HL-60 (cell line): ENCODE results near the gene MPPE1.

Experiments used
- DNase-seq, 2 experiments: peaks; one replicate each; pipeline ENCODE4 v3.0.0-alpha.2; 2010 to 2020; ENCODE audit warnings: low read depth in 1 of 2, low spot score in 1 of 2
- H3K27ac ChIP-seq: fragments of 250-450 bp; sonication (Bioruptor Pico); replicated peaks from 2 replicates; pipeline ENCODE4 v1.5.1; 2020; ENCODE audit warnings: mild to moderate bottlenecking, moderate library complexity
- H3K27me3 ChIP-seq: fragments of 250-450 bp; sonication (Bioruptor Pico); 2 replicates; pipeline ENCODE4 v1.5.1; 2021; ENCODE audit warnings: mild to moderate bottlenecking, moderate library complexity; ENCODE audit not compliant: insufficient read depth, poor library complexity, severe bottlenecking
- H3K4me3 ChIP-seq: replicated peaks from 2 replicates; pipeline ENCODE4 v1.5.1; 2011; ENCODE audit warnings: mild to moderate bottlenecking, control low read depth, low read length; ENCODE audit not compliant: insufficient read depth
- GABPA ChIP-seq: IDR thresholded peaks from 2 replicates; pipeline ENCODE4 v1.6.1; 2012; ENCODE audit warnings: low read depth
- POLR2AphosphoS5 ChIP-seq: IDR thresholded peaks from 2 replicates; pipeline ENCODE4 v1.6.1; 2012; ENCODE audit warnings: low read depth
- SPI1 ChIP-seq: IDR thresholded peaks from 2 replicates; pipeline ENCODE4 v1.6.1; 2012; ENCODE audit warnings: low read depth, mild to moderate bottlenecking, borderline replicate concordance
- TF ChIP-seq, protein P1 (sequence below): IDR thresholded peaks from 2 replicates; pipeline ENCODE4 v1.6.1; 2012; ENCODE audit warnings: low read depth; ENCODE audit not compliant: insufficient replicate concordance
- TF ChIP-seq, protein P2 (sequence below): IDR thresholded peaks from one replicate; pipeline ENCODE4 v1.5.1; 2011; ENCODE audit warnings: low read length, control low read depth, inconsistent platforms; ENCODE audit not compliant: insufficient read depth

The MPPE1 gene

GRCh38 chr18:11847811-11848210 lies 60.3 kb downstream of the MPPE1 start:
- TF ChIP-seq, protein P1, sequence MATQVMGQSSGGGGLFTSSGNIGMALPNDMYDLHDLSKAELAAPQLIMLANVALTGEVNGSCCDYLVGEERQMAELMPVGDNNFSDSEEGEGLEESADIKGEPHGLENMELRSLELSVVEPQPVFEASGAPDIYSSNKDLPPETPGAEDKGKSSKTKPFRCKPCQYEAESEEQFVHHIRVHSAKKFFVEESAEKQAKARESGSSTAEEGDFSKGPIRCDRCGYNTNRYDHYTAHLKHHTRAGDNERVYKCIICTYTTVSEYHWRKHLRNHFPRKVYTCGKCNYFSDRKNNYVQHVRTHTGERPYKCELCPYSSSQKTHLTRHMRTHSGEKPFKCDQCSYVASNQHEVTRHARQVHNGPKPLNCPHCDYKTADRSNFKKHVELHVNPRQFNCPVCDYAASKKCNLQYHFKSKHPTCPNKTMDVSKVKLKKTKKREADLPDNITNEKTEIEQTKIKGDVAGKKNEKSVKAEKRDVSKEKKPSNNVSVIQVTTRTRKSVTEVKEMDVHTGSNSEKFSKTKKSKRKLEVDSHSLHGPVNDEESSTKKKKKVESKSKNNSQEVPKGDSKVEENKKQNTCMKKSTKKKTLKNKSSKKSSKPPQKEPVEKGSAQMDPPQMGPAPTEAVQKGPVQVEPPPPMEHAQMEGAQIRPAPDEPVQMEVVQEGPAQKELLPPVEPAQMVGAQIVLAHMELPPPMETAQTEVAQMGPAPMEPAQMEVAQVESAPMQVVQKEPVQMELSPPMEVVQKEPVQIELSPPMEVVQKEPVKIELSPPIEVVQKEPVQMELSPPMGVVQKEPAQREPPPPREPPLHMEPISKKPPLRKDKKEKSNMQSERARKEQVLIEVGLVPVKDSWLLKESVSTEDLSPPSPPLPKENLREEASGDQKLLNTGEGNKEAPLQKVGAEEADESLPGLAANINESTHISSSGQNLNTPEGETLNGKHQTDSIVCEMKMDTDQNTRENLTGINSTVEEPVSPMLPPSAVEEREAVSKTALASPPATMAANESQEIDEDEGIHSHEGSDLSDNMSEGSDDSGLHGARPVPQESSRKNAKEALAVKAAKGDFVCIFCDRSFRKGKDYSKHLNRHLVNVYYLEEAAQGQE = no peak
- TF ChIP-seq, protein P2, sequence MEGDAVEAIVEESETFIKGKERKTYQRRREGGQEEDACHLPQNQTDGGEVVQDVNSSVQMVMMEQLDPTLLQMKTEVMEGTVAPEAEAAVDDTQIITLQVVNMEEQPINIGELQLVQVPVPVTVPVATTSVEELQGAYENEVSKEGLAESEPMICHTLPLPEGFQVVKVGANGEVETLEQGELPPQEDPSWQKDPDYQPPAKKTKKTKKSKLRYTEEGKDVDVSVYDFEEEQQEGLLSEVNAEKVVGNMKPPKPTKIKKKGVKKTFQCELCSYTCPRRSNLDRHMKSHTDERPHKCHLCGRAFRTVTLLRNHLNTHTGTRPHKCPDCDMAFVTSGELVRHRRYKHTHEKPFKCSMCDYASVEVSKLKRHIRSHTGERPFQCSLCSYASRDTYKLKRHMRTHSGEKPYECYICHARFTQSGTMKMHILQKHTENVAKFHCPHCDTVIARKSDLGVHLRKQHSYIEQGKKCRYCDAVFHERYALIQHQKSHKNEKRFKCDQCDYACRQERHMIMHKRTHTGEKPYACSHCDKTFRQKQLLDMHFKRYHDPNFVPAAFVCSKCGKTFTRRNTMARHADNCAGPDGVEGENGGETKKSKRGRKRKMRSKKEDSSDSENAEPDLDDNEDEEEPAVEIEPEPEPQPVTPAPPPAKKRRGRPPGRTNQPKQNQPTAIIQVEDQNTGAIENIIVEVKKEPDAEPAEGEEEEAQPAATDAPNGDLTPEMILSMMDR = no peak
- TF ChIP-seq POLR2AphosphoS5 = no peak
- no peak for DNase-seq
- Histone ChIP-seq H3K4me3 (no peak overlapping the region), H3K27me3 (no peaks in the 10 kb centered on the region), H3K27ac (no peak overlapping the region)

DNA sequence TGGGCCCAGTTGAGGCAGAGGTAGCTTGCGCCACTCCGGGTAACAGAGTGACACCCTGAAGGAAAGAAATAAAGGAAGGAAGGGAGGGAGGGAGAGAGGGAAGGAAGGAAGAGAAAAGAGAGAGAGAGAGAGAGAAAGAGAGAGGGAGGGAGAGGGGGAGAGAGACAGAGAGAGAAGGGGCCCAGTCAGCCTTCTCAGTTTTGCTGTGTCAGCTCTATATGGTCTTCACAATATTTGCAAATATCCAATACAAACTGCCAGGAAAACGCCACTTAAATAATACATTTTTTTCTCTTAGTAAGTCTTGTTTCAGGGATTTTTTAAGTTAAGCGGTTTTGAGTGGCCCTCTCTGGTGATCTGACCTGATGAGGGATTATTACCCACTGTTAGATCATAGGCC lies 62.5 kb downstream of the MPPE1 start:
- H3K4me3 ChIP-seq = no peak overlapping the region
- no peak overlapping the region for H3K27ac ChIP-seq
- DNase-seq = no peak
- H3K27me3 ChIP-seq = no peaks in the 10 kb centered on the region
- TF ChIP-seq, protein P1 = no peak
- TF ChIP-seq POLR2AphosphoS5 = no peak
- no peak for TF ChIP-seq GABPA
- TF ChIP-seq, protein P2 = no peak
- TF ChIP-seq SPI1 = no peak

DNA sequence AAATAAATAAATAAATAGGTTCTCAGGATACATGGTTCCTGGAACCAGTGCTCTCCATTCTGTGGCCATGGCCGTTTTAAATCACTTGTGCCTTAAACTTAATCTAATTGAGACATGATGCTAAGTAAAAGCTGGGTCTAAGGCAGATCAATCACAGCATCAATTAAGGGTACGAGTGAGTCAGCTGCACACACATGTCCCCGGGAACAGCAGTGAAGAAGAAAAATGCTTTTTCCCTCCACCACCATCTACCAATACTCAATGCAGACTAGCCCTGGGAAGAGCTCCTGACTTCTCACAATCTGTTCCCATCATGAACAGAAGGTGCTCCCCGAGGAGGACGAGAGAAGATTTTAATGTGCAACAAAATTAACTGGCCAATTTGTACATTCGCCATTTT lies 63.7 kb downstream of the MPPE1 start:
- TF ChIP-seq, protein P2 = no peak
- no peak for TF ChIP-seq SPI1
- TF ChIP-seq GABPA = no peak
- no peak for TF ChIP-seq POLR2AphosphoS5
- TF ChIP-seq, protein P1 = no peak
- Histone ChIP-seq H3K27me3 (no peaks in the 10 kb centered on the region), H3K27ac (no peak overlapping the region), H3K4me3 (no peak overlapping the region)
- DNase-seq = no peak
